PC-3 (cell line): ENCODE measurements around the gene SYNJ1.

Experiments used
- CTCF ChIP-seq: fragments of 300-600 bp; sonication (generic); conservative IDR thresholded peaks from 2 replicates; pipeline ENCODE4 v1.5.1; 2017; ENCODE audit warnings: antibody characterized with exemption, low read depth, mild to moderate bottlenecking, low read length
- EZH2phosphoT487 ChIP-seq: fragments of 300-600 bp; sonication (generic); IDR thresholded peaks from 2 replicates; pipeline ENCODE4 v1.6.1; 2018; ENCODE audit warnings: mild to moderate bottlenecking, antibody characterized with exemption, low read length, borderline replicate concordance

GRCh38 chr21:32733356-32733755 lies 5.5 kb upstream of the SYNJ1 start:
- TF ChIP-seq CTCF (no peak), EZH2phosphoT487 (no peak)
